SU-DHL-6 (cell line): ENCODE measurements around the gene OR4E2.

Experiments
- H2AFZ ChIP-seq: fragments of 200-600 bp; sonication (generic); 2 replicates; pipeline ENCODE4 v1.6.1; 2014; ENCODE audit warnings: low read depth, mild to moderate bottlenecking, moderate library complexity, mixed read lengths, antibody characterized with exemption, low read length; ENCODE audit not compliant: severe bottlenecking
- H3F3A ChIP-seq: fragments of 200-600 bp; shearing (Covaris generic); 2 replicates; pipeline ENCODE4 v1.6.0; 2016; ENCODE audit warnings: antibody characterized with exemption, mild to moderate bottlenecking; ENCODE audit not compliant: insufficient read depth
- H3K27ac ChIP-seq: fragments of 200-600 bp; sonication (generic); 2 replicates; pipeline ENCODE4 v1.5.1; 2016; ENCODE audit warnings: low read depth, mild to moderate bottlenecking, low read length, moderate library complexity, mixed read lengths
- H3K27me3 ChIP-seq: fragments of 200-600 bp; sonication (generic), shearing (Covaris generic); 2 replicates; pipeline ENCODE4 v1.6.0; 2014; ENCODE audit warnings: mild to moderate bottlenecking, low read length
- H3K36me3 ChIP-seq: fragments of 200-600 bp; sonication (generic); 2 replicates; pipeline ENCODE4 v1.6.1; 2014; ENCODE audit warnings: mild to moderate bottlenecking, low read length, mixed read lengths
- H3K4me2 ChIP-seq: fragments of 300-600, 200-600 bp; shearing (Covaris generic), sonication (generic); 2 replicates; pipeline ENCODE4 v1.6.0; 2014; ENCODE audit warnings: low read length, low read depth, mild to moderate bottlenecking; ENCODE audit not compliant: poor library complexity, severe bottlenecking
- H3K4me3 ChIP-seq: fragments of 200-600 bp; sonication (generic); 2 replicates; pipeline ENCODE4 v1.5.1; 2014; ENCODE audit warnings: antibody characterized with exemption, low read length, mild to moderate bottlenecking, mixed read lengths; ENCODE audit not compliant: insufficient read depth, poor library complexity, severe bottlenecking
- H3K79me2 ChIP-seq: fragments of 200-600 bp; sonication (generic); 2 replicates; pipeline ENCODE4 v1.6.1; 2014; ENCODE audit warnings: mild to moderate bottlenecking, low read length, moderate library complexity; ENCODE audit not compliant: insufficient read depth
- H3K9ac ChIP-seq: fragments of 200-600 bp; sonication (generic); 2 replicates; pipeline ENCODE4 v1.7.0; 2014; ENCODE audit warnings: mild to moderate bottlenecking, low read length
- H3K9me2 ChIP-seq: fragments of 200-600 bp; sonication (generic); replicated peaks from 2 replicates; pipeline ENCODE4 v1.6.1; 2014; ENCODE audit warnings: low read length; ENCODE audit not compliant: insufficient read depth
- H3K9me3 ChIP-seq: fragments of 200-600 bp; sonication (generic); 2 replicates; pipeline ENCODE4 v1.6.1; 2014; ENCODE audit warnings: low read length, mixed read lengths; ENCODE audit not compliant: insufficient read depth
- H4K20me1 ChIP-seq: fragments of 200-600 bp; sonication (generic); 2 replicates; pipeline ENCODE4 v1.6.1; 2014; ENCODE audit warnings: low read depth, mild to moderate bottlenecking, antibody characterized with exemption, low read length, moderate library complexity, mixed read lengths
- CTCF ChIP-seq: fragments of 200-600 bp; sonication (generic); IDR thresholded peaks from one replicate; pipeline ENCODE4 v1.5.1; 2017; ENCODE audit warnings: antibody characterized with exemption, mild to moderate bottlenecking, low read length, moderate library complexity; ENCODE audit not compliant: insufficient read depth, poor library complexity, severe bottlenecking
- EZH2phosphoT487 ChIP-seq: fragments of 200-600 bp; sonication (generic), shearing (Covaris generic); conservative IDR thresholded peaks from 2 replicates; pipeline ENCODE4 v1.6.1; 2018; ENCODE audit warnings: mild to moderate bottlenecking, antibody characterized with exemption, low read length, moderate library complexity, mixed read lengths

OR4E2 gene

GRCh38 chr14:21671371-21671770 is 17.7 kb downstream of the OR4E2 start:
- Histone ChIP-seq H4K20me1 (no peaks in the 10 kb centered on the region), H3K27me3 (no peaks in the 10 kb centered on the region), H3K36me3 (0 out of 2 replicates have a peak, but pooled peaks cover 3% of the 10 kb centered on the region), H3K4me2 (no peak overlapping the region), H2AFZ (no peak overlapping the region), H3K4me3 (no peak overlapping the region), H3K79me2 (no peaks in the 10 kb centered on the region), H3K9me2 (no peaks in the 10 kb centered on the region), H3K9ac (no peak overlapping the region), H3K27ac (no peak overlapping the region), H3F3A (no peaks in the 10 kb centered on the region), H3K9me3 (peaks cover 10% of the 10 kb centered on the region; the same call in 1 of the 2 replicates)
- TF ChIP-seq EZH2phosphoT487 (no peak), CTCF (no peak)

- 0 out of 2 replicates have a peak, but pooled peaks cover 3% of the 10 kb centered on the region for H3K36me3 ChIP-seq
- H3K9me3 ChIP-seq = peaks cover 10% of the 10 kb centered on the region; the same call in 1 of the 2 replicates
- no peak overlapping the region for H3K4me2 ChIP-seq
- TF ChIP-seq EZH2phosphoT487 = no peak
- TF ChIP-seq CTCF = no peak
- H3K4me3 ChIP-seq = no peak overlapping the region
- no peaks in the 10 kb centered on the region for H3K79me2 ChIP-seq
- H3K27me3 ChIP-seq = no peaks in the 10 kb centered on the region
- no peak overlapping the region for H3K9ac ChIP-seq
- no peaks in the 10 kb centered on the region for H4K20me1 ChIP-seq
- H2AFZ ChIP-seq = no peak overlapping the region
- no peak overlapping the region for H3K27ac ChIP-seq
- no peaks in the 10 kb centered on the region for H3F3A ChIP-seq
- no peaks in the 10 kb centered on the region for H3K9me2 ChIP-seq
Measured at GRCh38 chr14:21672116-21672515, 18.5 kb downstream of the OR4E2 start.

- H3K9ac ChIP-seq = no peak within 1 kb of the TSS
- TF ChIP-seq EZH2phosphoT487 = no peak
- no peak for TF ChIP-seq CTCF
- no peak within 1 kb of the TSS for H3K4me2 ChIP-seq
- H3K27me3 ChIP-seq = no peaks in the 10 kb centered on the region
- no peak within 1 kb of the TSS for H3K27ac ChIP-seq
- no peak within 1 kb of the TSS for H3K4me3 ChIP-seq
- no peaks in the 10 kb centered on the region for H3K9me2 ChIP-seq
- no peaks in the 10 kb centered on the region for H3K79me2 ChIP-seq
- no peaks in the 10 kb centered on the region for H4K20me1 ChIP-seq
- H3F3A ChIP-seq = no peaks in the 10 kb centered on the region
- 0 out of 2 replicates have a peak, but pooled peaks cover 3% of the 10 kb centered on the region for H3K36me3 ChIP-seq
- no peak within 1 kb of the TSS for H2AFZ ChIP-seq
- H3K9me3 ChIP-seq = peaks cover 10% of the 10 kb centered on the region; the same call in 1 of the 2 replicates
Measured at GRCh38 chr14:21673718-21674117, 20.1 kb downstream of the OR4E2 start, which contains the start of gene OR4E1. Gene OR4E1 (minus strand): TSS chr14:21673818. CDS start chr14:21670935, 2,883 bp downstream.
